GM12865 (cell line): ENCODE results near the gene HUS1.
"Not testable (repeated sequence)": the region's sequence is repeated elsewhere in the genome, so short reads cannot be mapped to it uniquely, and the experiment has no call there.

Experiments
- DNase-seq: peaks from one replicate; pipeline ENCODE4 v3.0.0; 2010; ENCODE audit warnings: low read depth
- H3K4me3 ChIP-seq: 2 replicates; pipeline ENCODE4 v1.5.1; 2011; ENCODE audit warnings: mild to moderate bottlenecking, low read depth, low read length, control low read depth
- TF ChIP-seq, protein P1 (sequence below): IDR thresholded peaks from 2 replicates; pipeline ENCODE4 v1.5.1; 2011; ENCODE audit warnings: low read length, control low read depth, low read depth, inconsistent platforms; ENCODE audit not compliant: insufficient read depth; ENCODE audit errors: missing control alignments

HUS1 gene

DNA sequence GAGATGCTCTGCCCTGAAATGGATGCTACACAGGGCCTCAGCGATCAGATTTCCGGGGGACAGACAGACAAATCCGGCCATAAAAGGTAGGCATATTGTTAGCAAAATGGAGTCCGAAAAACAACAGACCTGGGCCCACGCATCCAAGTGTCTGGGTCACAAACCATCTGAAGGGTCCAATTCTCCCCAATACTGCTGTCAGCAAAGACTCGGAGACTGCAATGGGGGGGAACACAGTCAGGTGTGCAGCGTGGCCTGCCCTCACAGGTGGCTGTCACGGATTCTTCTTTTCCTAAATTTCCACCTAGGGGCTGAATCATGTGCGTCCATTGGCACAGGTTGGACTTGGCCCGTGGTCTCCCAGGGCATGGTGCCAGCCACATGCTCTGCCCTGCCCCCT, 44.1 kb downstream of the HUS1 start:
- DNase-seq = no peak
- H3K4me3 ChIP-seq = no peak overlapping the region
- TF ChIP-seq, protein P1, sequence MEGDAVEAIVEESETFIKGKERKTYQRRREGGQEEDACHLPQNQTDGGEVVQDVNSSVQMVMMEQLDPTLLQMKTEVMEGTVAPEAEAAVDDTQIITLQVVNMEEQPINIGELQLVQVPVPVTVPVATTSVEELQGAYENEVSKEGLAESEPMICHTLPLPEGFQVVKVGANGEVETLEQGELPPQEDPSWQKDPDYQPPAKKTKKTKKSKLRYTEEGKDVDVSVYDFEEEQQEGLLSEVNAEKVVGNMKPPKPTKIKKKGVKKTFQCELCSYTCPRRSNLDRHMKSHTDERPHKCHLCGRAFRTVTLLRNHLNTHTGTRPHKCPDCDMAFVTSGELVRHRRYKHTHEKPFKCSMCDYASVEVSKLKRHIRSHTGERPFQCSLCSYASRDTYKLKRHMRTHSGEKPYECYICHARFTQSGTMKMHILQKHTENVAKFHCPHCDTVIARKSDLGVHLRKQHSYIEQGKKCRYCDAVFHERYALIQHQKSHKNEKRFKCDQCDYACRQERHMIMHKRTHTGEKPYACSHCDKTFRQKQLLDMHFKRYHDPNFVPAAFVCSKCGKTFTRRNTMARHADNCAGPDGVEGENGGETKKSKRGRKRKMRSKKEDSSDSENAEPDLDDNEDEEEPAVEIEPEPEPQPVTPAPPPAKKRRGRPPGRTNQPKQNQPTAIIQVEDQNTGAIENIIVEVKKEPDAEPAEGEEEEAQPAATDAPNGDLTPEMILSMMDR = no peak

DNA sequence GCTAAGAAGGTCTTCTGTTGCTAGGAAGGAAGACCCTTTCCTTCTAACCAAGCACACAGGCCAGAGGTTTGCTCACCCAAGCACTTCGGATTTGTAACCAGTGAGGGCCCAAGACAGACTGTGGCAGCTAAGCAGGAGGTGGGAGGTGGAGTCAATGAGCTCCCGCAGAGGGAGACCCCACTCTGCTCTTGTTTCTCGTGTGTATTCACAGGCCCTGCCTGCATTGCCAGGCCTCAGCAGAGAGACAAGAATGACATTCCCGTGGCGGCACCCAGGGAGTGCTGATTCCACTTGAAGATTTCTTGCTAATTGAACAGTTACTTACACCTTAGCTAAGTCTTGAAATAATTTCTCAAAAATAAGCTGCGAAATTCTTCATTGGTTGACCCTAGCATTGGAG, 44.6 kb downstream of the HUS1 start:
- no peak for DNase-seq
- TF ChIP-seq, protein P1 = no peak
- no peak overlapping the region for H3K4me3 ChIP-seq

DNA sequence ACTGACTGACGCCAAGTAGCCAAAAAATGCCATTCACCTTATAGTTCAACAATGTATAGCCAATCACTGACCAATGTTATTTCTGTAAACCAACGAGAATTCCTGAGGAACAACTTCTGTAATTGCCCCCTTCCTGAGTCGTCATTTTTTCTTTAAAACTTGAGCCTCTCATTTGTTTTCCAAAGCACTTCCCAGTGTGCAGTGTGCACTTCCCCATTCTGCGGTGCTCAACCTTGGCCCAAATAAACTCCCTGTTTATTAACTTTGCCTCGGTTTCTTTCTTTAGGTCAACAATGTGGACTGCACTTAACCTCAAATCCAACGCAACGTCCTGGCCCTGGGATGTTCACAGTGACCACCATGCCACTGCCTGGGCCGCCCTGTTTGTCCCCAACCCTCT, 46.2 kb downstream of the HUS1 start:
- H3K4me3 ChIP-seq = no peak overlapping the region
- TF ChIP-seq, protein P1 = no peak
- DNase-seq = no peak

DNA sequence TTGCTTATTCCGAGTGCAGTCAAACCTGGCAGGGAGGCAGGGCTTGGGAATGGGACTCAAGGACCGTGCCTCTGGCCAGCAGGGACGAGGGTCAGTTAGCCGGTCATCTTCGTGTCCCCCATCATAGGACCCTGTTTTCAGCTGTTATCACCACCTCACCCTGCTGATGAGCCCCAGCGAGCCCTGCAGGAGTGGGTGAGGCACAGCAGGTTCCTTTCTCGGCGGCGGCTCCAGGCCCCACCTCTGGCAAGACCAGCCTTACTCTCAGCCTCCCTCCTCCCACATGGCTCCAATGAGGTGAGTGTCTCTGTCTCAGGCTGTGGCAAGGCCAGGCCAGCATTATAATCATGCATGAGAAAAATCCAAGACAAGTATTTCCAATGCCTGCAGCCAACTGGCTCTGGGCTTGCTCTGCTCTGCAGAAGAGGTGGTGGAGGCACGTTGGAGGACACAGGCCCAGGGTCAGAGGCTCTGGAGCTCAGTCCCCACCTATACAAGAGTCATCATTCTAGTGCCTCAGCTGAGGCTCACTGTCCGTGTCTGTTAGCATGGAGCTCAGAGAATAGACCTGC, 46.9 kb downstream of the HUS1 start:
- TF ChIP-seq, protein P1 = no peak
- H3K4me3 ChIP-seq = no peak overlapping the region
- no peak for DNase-seq

DNA sequence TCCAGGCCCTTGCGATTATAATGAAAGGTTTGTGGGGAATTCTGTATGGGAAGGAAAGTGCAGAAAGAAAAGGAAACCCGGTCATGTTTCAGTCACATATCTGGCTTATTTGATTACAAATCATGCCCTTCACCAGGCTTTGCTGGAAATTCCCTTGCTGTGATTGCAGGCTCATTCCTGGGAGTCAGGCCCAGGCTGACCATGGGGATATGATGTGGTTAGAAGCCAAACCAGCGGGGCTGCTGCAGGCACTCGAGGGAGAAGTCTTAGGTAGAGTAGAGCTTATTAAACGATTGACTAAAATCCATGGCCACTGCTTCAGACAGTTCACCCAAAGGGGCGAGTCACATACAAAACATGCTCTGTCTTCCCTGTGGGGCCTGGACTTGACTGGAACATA, 47.4 kb downstream of the HUS1 start:
- no peak for DNase-seq
- TF ChIP-seq, protein P1 = no peak
- no peak overlapping the region for H3K4me3 ChIP-seq

DNA sequence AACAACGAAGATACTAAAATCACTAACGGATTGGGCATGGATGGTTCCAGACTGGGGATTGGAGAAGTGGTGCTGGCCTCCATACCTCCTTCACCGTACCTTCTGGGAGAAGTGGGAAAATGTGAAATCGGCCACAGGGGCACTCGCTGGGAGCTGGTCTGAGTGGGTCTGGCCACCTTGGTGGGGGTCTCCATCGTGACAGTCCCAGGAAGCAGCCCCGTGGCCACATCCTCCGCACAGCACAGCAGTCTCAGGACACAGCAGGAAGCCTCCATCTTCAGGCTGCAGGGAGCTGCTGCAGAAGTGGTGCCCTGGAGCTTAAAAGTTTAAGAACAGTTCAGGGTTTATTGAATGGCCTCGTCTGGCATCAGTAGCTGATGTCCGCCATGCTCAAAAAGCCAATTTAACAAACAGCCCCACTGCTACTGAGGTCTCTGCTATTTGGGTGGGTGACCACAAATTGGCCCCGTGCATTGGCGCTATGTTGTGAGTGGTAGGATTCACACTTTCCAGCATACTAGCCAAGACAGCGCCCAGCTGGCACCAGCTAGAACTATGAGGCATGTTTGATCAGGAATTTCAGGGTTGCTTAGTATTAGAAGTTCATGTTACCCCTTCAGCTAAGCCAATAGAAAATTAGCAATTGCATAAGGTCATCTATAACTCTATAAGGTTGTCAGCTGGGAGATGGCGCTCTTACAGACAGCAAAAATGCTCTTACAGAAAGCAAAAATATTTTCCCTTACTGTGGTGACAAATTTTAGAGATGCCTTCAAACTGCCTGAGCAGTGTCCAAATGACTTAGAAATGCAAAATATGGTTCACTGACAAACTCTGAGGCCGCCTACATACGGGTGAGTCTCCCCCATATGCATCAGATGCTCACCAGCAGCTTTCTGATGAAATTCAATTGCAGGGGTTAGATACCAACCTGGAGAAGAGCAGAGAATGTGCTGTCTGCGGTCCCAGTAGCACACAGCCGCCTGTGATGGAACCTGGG, 48.1 kb downstream of the HUS1 start:
- no peak for DNase-seq
- H3K4me3 ChIP-seq = no peak overlapping the region
- TF ChIP-seq, protein P1 = no peak

DNA sequence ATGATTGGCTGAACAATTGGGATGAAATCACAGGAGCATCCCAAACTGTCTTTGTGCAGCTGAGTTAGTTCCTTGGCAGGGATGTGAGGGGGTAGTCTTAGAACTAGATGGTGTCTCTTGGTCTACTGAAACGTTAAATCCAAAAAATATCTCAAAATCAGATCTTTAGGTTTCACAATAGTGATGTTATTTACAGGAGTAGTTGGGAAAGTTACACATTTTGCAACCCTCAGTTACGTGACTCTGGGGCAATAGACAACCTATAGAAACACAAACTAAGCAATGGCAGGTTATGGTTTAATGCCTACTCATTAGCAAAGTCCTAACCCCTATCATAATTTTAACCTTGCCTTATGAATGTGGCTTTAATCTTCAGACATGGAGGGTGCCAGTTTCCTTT, 55.1 kb downstream of the HUS1 start:
- no peak overlapping the region for H3K4me3 ChIP-seq
- TF ChIP-seq, protein P1 = no peak
- DNase-seq = no peak

DNA sequence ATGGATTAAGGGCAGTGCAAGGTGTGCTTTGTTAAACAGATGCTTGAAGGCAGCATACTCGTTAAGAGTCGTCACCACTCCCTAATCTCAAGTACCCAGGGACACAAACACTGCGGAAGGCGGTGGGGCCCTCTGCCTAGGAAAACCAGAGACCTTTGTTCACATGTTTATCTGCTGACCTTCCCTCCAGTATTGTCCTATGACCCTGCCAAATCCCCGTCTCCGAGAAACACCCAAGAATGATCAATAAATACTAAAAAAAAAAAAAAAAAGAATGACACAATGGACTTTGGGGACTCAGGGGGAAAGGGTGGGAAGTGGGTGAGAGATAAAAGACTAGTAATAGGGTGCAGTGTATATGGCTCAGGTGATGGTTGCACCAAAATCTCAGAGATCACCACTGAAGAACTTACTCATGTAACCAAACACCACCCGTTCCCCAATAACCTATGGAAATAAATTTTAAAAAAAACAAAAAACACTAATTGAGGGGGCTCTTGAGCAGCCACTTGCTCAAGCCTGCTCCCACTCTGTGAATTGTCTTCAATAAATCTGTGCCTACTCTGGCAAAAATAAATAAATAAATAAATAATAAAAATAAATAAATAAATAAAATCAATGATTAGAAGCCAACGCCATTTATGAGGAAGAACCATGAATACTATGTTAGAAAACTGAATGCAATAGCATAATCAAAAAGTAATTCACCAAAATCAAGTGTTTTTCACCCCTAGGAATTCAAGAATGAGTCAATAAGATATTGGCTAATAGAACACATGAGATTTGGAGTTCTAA, 56.1 kb downstream of the HUS1 start:
- not testable (repeated sequence) for H3K4me3 ChIP-seq, DNase-seq

DNA sequence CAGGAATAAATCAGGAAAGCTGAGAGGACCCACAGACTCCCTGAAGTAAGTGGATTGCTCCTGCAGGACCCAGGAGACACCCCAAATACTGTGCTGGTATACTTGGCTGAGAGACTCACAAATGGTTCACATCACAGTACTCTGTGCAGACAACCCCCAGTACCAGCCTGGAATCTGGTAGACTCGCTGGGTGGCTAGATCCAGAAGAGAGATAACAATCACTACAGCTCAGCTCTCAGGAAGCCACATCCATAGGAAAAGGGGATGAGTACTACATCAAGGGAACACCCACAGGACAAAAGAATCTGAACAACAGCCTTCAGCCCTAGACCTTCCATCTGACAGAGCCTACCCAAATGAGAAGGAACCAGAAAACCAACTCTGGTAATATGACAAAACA, 62.9 kb downstream of the HUS1 start:
- H3K4me3 ChIP-seq, DNase-seq: not testable (repeated sequence)
